Urinary bladder (tissue), 4 donors: Measurements from ENCODE around the gene SPECC1. TPM values are rescaled to one million over a fixed set of nuclear protein-coding genes. Genes with fewer than 3 reads are reported as not detected.
"Not testable (repeated sequence)": the region's sequence is repeated elsewhere in the genome, so short reads cannot be mapped to it uniquely, and the experiment has no call there.

Source experiments
- DNase-seq: peaks from one replicate; pipeline ENCODE4 v3.0.0-alpha.2; 2015; ENCODE audit errors: extremely low spot score
- H3K27ac ChIP-seq: one replicate; pipeline ENCODE4 v1.5.1; 2013; ENCODE audit warnings: low read depth, mild to moderate bottlenecking, moderate library complexity
- H3K36me3 ChIP-seq: one replicate; pipeline ENCODE4 v1.6.1; 2013; ENCODE audit warnings: mild to moderate bottlenecking, moderate library complexity; ENCODE audit not compliant: insufficient read depth
- H3K4me1 ChIP-seq: one replicate; pipeline ENCODE4 v1.6.1; 2013; ENCODE audit warnings: mild to moderate bottlenecking, moderate library complexity; ENCODE audit not compliant: insufficient read depth
- H3K4me3 ChIP-seq: one replicate; pipeline ENCODE4 v1.5.1; 2013; ENCODE audit warnings: low read depth, low read length
- WGBS: extraction: QIAGEN DNeasy Blood & Tissue Kit; methylation state at CpG from one replicate; pipeline ENCODE4 v1.1.7; 2013; 5-methylcytosine and 5-hydroxymethylcytosine counted together
- polyA plus RNA-seq: library from polyadenylated mRNA; stranded (reverse); fragments of 200-250 nt; gene quantifications from one replicate; pipeline ENCODE4 v1.2.3, GENCODE V29; 2013
- total RNA-seq: library from RNA; depleted of rRNA; stranded (reverse); fragments of >200 nt; gene quantifications from one replicate; pipeline ENCODE4 v1.2.3, GENCODE V29; 2014
- donor health status: healthy with polysubstance abuse.
- donor health status: healthy.

Gene SPECC1
- total and polyA plus RNA-seq, 2 donors = 9.8 to 23.5 TPM

DNA sequence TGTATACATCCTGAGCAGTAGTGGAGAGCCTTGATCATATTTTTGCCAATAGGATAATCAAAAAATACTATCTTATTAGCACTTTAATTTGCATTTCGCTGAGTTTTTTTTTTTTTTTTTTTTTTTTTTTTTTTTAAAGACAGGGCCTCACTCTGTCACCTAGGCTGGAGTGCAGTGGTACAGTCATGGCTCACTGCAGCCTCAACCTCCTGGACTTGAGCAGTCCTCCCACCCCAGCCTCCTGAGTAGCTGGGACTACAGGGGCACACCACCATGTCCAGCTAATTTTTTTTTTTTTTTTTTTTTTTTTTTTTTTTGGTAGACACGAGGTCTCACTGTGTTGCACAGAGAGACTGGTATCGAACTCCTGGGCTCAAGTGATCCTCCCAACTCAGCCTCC, 230.6 kb downstream of the SPECC1 start:
- H3K36me3 ChIP-seq, DNase-seq, H3K4me1 ChIP-seq, H3K4me3 ChIP-seq, H3K27ac ChIP-seq: not testable (repeated sequence)
- 91% methylated on average over 3 of the region's 3 CpGs for WGBS

DNA sequence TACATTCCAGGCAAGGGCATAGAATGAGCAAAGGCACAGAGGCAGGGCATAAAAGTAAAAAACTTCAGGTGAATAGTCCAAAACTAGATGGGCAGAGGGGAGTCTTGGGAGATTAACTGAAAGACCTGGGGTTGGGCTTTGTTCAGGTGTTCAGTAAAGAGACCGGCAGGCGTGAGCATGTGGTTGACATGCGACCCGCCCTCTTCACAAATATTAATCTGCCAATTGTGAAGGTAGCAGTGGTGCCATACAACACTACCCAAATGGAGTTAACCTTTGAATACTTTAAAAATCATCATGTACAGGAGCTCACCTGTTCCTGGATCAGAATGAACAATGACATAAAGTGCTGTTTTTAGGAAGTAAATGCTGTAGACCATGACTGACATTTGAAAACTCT, 232.7 kb downstream of the SPECC1 start:
- Histone ChIP-seq H3K27ac (no peak overlapping the region), H3K36me3 (no peaks in the 10 kb centered on the region), H3K4me1 (no peaks in the 10 kb centered on the region), H3K4me3 (no peak overlapping the region)
- DNase-seq = no peak
- 95% methylated on average over 4 of the region's 4 CpGs for WGBS

DNA sequence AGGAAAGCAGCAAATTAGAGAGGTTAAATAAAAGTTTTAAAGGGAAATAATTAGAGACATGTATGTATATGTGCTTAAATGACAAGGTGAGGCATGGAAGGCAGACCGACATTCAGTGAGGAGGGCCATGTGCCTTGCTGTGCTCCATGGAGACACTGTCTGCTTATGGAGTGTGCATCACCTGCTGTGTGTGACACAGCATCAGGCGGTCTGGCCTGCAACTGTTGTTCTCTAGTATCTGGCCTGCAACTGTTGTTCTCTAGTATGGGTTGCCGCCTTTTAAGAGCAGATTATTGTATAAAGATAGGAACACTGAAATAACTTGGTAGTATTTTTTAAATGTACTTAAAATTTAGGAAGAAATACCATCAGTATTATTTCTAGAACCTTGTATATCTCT, 233.1 kb downstream of the SPECC1 start:
- DNase-seq = no peak
- 99% methylated on average over 3 of the region's 3 CpGs for WGBS
- no peak overlapping the region for H3K27ac ChIP-seq
- H3K4me3 ChIP-seq = no peak overlapping the region
- H3K36me3 ChIP-seq = no peaks in the 10 kb centered on the region
- H3K4me1 ChIP-seq = no peaks in the 10 kb centered on the region

DNA sequence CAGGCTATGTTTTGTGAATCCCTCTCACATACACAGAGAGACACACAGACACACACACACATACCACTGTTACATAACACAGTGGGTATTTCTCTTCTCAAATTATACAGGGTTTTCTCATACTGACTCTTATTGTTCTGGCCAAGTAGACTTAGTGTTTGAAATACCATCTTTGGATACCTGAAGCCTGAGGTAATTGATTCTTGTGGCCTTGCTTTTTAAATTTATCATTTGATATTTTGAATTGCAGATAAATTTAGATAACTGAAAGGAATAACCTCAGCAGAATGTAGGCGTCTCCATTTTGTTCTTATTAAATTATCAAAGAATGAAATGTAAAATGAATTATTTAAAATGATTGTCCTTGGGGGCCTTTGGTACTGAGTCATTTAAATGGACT, 234.4 kb downstream of the SPECC1 start:
- DNase-seq = no peak
- H3K27ac ChIP-seq = no peak overlapping the region
- H3K4me3 ChIP-seq = no peak overlapping the region
- H3K4me1 ChIP-seq = no peaks in the 10 kb centered on the region
- 88% methylated on average over 1 of the region's 1 CpG for WGBS
- H3K36me3 ChIP-seq = no peaks in the 10 kb centered on the region

DNA sequence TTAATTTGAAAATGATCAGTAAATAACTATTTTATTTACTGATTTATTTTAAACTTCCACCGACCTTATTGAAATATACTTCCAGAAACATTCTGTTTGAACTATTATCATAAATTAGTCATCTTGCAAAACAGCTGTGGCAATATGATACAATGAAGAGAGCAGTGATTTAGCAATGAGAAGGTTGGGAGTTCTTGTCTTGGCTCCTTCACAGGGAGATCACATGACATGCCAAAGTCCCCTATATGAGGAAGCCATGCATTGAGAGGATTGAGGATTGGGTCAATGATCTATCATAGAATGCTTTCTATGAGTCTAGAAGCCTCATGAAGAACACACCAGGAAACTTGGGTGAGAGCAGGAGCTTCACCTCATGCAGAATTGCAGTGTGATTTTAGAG, 235.5 kb downstream of the SPECC1 start:
- DNase-seq = no peak
- Histone ChIP-seq H3K4me1 (no peaks in the 10 kb centered on the region), H3K36me3 (no peaks in the 10 kb centered on the region), H3K27ac (no peak overlapping the region), H3K4me3 (no peak overlapping the region)
- WGBS = 77% methylated on average over 1 of the region's 1 CpG

DNA sequence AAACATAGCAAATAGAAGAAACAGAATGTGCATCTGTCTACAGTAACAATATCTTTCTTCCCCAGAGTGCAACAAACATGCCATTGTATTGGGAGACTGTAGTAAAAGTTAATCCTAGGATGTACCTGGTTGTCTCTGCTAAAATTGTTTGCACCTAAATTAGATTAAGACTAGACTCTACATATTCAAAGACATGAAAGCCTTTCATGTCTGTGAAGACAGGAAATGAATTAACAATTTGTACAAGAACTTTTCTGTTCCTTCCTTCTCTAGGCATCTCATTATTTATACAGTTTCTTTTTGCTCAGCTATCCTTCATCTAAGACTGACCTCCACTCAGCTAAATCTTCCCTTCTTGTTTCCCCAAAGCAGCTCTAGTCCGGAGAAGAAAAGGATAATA, 237.5 kb downstream of the SPECC1 start:
- H3K4me3 ChIP-seq = no peak overlapping the region
- 93% methylated on average over 1 of the region's 1 CpG for WGBS
- no peak overlapping the region for H3K27ac ChIP-seq
- DNase-seq = no peak
- H3K4me1 ChIP-seq = no peaks in the 10 kb centered on the region
- no peaks in the 10 kb centered on the region for H3K36me3 ChIP-seq

DNA sequence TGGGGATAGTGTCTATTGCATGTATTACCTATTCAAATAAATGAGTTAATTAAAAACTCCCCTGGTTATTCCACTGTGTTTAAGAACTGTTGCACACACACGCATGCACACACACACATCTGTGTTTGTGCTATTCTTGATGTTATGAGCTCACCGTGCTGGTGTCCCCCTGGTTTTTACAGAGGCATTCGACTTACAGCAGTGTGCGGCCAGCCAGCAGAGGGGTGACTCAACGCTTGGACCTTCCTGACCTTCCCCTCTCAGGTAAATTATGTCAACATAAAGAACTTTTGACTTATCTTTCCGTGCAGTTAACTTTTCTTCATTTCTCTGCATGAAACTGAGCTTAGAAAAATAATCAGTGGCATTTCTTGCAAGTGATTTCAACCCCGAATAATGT, 244.2 kb downstream of the SPECC1 start:
- no peak overlapping the region for H3K4me3 ChIP-seq
- 86% methylated on average over 7 of the region's 7 CpGs for WGBS

DNA sequence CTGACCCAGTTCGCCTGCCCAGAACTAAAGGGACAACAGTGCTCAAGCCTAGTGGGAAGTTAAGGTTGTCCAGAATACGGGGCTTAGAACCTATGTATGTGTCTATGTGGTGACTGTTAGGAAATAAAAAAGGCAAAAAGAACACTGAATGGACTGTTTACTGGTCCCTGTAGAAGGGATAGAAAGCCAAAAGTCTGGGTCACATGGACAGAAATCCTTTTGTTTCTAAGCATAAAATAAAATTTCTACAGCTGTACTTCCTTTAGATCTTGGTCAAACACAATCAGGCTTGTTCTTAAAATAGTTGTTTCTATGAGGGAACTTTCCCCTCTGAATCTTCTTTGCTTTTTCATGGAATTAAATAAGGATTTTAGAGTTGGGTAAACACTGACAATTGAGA, 245.4 kb downstream of the SPECC1 start:
- Histone ChIP-seq H3K36me3 (no peaks in the 10 kb centered on the region), H3K4me3 (no peak overlapping the region), H3K4me1 (no peaks in the 10 kb centered on the region), H3K27ac (no peak overlapping the region)
- WGBS = 70% methylated on average over 2 of the region's 2 CpGs
- DNase-seq = no peak

More for the DNA sequence above, 244.2 kb downstream of the SPECC1 start:
- Histone ChIP-seq H3K27ac (no peak overlapping the region), H3K4me1 (no peaks in the 10 kb centered on the region), H3K36me3 (no peaks in the 10 kb centered on the region)
- no peak for DNase-seq

DNA sequence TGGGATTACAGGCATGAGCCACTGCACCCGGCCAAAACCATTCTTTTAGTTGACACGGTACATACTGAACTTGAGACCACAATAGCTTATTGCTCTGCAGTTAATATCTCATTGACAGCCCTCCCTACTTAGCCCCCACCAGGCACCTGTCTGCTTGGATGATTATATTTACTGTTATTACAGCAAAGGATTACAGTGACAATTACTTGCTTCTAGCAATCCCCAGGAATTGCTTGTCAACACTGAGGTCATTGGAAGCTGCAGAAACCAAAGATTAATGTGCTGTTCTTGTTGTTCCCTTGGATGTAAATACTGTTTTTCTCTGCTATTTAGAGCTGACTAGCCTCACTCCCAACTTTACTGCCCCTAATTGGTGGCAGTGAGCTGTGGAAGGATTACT, 247.0 kb downstream of the SPECC1 start:
- H3K4me3 ChIP-seq = no peak overlapping the region
- no peaks in the 10 kb centered on the region for H3K36me3 ChIP-seq
- H3K27ac ChIP-seq = no peak overlapping the region
- WGBS = 84% methylated on average over 2 of the region's 2 CpGs
- H3K4me1 ChIP-seq = no peaks in the 10 kb centered on the region
- no peak for DNase-seq

DNA sequence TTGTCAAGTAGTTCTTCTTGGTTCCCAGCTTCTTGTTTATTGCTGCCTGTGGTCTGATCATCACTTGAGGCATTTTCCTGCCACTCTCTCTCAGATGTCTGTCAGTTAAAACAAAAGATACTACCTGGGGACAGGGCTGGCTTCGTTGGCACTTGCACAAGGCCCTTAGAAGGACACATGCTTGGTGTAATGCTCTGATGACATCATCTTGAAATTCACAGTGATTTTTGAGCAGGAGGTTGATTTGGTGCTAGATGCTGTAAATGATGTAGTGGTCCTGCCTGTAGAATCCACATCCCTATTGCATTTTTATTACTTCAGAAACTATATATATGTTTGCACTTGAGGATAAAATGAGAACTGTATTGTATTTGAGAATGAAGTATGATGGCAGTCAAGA, 247.8 kb downstream of the SPECC1 start:
- H3K4me3 ChIP-seq = no peak overlapping the region
- no peaks in the 10 kb centered on the region for H3K36me3 ChIP-seq
- no peak overlapping the region for H3K27ac ChIP-seq
- no peak for DNase-seq
- 84% methylated on average over 1 of the region's 1 CpG for WGBS
- no peaks in the 10 kb centered on the region for H3K4me1 ChIP-seq

DNA sequence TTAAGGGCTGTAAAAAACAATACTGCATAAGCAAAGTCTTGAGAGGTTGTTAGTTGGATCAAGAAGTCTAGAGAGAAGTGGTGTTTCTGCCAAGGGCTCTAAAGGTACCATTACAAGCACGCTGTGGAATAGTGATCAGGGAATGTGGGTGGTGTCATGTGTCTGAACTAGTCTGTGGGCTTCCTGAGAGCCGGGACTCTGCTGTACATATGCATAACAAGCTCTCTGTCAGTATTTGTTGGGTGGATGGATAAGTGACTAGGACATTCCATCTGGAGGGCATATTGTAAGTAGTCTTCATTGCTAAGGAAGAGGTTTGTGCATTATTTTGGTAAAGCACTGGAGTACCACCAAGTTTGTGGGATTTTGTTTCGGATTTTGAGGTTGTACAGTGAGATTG, 248.6 kb downstream of the SPECC1 start:
- Histone ChIP-seq H3K4me1 (no peaks in the 10 kb centered on the region), H3K36me3 (no peaks in the 10 kb centered on the region), H3K4me3 (no peak overlapping the region), H3K27ac (no peak overlapping the region)
- WGBS = 97% methylated on average over 3 of the region's 3 CpGs
- no peak for DNase-seq

DNA sequence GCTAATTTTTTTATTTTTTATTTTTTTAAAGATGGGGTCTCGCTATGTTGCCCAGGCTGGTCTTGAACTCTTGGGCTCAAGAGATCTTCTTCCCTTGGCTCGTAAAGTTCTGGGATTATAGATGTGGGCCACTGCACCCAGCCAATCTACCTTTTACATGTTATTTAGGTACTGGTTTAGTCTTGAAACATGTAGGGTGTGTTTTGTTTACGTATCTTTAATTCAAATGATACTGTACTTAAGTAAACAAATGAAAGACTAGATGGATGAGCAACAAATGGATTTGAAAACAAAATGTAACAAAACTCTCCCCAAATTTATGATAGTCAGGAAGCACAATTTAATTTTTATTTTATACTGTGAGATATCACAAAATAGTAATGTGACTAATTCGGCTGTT, 250.5 kb downstream of the SPECC1 start:
- WGBS = 95% methylated on average over 4 of the region's 4 CpGs
- H3K36me3 ChIP-seq = no peaks in the 10 kb centered on the region
- H3K4me3 ChIP-seq = no peak overlapping the region
- DNase-seq = no peak
- H3K27ac ChIP-seq = no peak overlapping the region
- H3K4me1 ChIP-seq = no peaks in the 10 kb centered on the region

DNA sequence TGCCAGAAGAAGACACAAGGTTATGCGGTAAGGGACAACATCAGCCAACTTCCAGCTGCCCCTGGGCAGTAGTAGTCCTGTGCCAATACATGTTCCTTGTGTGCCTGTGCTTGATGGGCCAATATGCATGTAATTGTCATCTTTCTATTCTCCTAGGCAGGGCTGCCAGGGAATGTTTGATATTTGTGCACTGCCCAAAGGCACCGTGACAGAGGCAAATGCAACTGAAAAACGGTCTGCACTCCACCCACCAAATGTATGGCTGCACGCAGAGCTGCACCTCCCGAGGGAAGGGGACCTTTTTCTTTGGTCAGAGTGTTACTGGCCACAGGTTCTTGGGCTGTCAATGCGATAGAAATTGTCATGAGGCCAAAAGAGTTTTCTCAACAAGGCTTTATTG, 251.1 kb downstream of the SPECC1 start:
- no peak for DNase-seq
- 64% methylated on average over 6 of the region's 6 CpGs for WGBS
- Histone ChIP-seq H3K4me3 (no peak overlapping the region), H3K27ac (no peak overlapping the region), H3K4me1 (no peaks in the 10 kb centered on the region), H3K36me3 (no peaks in the 10 kb centered on the region)

DNA sequence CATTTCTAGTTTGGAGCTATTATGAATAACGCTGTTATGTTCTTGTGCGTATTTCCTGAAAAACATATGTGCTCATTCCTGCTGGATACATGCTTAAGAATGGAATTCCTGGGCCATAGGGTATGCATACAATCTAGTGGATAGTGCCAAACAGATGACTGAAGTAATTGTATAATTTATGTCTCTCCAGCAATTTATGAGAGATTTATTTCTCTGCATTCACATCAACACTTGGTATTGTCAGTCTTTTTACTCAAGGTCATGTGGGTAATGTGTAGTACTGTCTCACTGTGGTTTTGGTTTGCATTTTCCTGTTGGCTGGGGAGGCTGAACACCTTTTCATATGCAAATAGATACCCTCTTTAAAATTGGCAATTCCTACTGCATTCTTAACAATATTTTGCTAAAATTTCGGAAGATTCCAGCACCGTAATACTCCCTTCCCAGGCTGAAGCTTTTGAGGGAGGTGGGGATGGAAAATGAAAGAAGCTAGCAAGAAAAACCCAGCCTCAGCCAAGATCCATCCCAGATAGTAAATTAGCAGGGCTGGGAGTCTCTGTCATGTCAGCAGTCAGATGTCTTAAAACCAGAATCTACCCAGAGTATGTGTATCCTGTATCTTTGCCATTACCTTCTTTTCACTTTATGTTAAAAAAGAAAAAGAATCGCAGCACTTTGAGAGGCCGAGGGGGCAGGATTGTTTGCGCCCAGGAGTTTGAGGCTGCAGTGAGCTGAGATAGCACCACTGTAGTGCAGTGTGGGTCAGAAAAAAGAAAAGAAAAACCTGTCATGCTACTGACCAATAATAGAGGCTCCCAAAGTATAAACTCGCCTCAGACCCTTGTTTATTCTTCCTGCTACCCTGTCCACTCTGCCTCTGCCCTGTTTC, 253.3 kb downstream of the SPECC1 start:
- Histone ChIP-seq H3K4me3 (no peak overlapping the region), H3K36me3 (no peaks in the 10 kb centered on the region), H3K27ac (no peak overlapping the region), H3K4me1 (no peaks in the 10 kb centered on the region)
- 87% methylated on average over 8 of the region's 8 CpGs for WGBS
- no peak for DNase-seq

DNA sequence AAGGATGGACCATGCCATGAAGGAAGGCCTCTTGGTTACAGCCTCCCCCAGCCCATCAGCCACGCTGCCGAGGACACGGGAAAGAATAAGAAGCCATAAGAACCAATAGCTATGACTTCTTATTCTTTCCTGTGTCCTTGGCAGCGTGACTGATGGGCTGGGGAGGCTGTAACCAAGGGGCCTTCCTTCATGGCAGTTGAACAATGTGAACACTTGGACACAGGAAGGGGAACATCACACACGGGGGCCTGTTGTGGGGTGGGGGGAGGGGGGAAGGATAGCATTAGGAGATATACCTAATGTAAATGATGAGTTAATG, 253.9 kb downstream of the SPECC1 start:
- H3K27ac ChIP-seq, DNase-seq, H3K4me1 ChIP-seq, H3K36me3 ChIP-seq, H3K4me3 ChIP-seq: not testable (repeated sequence)
- WGBS = 72% methylated on average over 5 of the region's 5 CpGs
